Transverse colon (tissue), 4 donors: Measurements from ENCODE around the gene POLG. TPM values are rescaled to one million over a fixed set of nuclear protein-coding genes. Genes with fewer than 3 reads are reported as not detected.

Experiments
- DNase-seq: peaks from one replicate; pipeline ENCODE4 v3.0.0-alpha.2; 2019
- H3K27ac ChIP-seq, 4 donors: fragments of 200-600 bp; sonication (generic); 2 replicates each; pipeline ENCODE4 v1.5.1; 2016 to 2018; ENCODE audit warnings: inconsistent platforms in 4 of 4
- H3K27me3 ChIP-seq: fragments of 200-600 bp; sonication (generic); 2 replicates; pipeline ENCODE4 v1.5.1; 2017; ENCODE audit warnings: inconsistent platforms
- H3K36me3 ChIP-seq, 4 donors: fragments of 200-600 bp; sonication (generic); 2 replicates each; pipeline ENCODE4 v1.5.1; 2017 to 2019; ENCODE audit warnings: inconsistent platforms in 4 of 4
- H3K4me1 ChIP-seq, 4 donors: fragments of 200-600 bp; sonication (generic); 2 replicates each; pipeline ENCODE4 v1.5.1; 2017 to 2020; ENCODE audit warnings: inconsistent platforms in 4 of 4
- H3K4me3 ChIP-seq, 4 donors: fragments of 200-600 bp; sonication (generic); 1 replicate in 1 of 4; 2 replicates in 3 of 4; pipeline versions ENCODE4 v1.5.1 to v1.6.1; 2017 to 2019; ENCODE audit warnings: inconsistent platforms in 4 of 4
- H3K9me3 ChIP-seq, 2 donors: fragments of 200-600 bp; sonication (generic); 2 replicates each; pipeline ENCODE4 v1.5.1; 2017 to 2019; ENCODE audit warnings: inconsistent platforms in 2 of 2
- CTCF ChIP-seq, 5 experiments: fragments of 200-600 bp in 3 of 5; fragments of 450-650 bp in 2 of 5; sonication (generic) in 3 of 5; IDR thresholded peaks; 1 replicate in 2 of 5; 2 replicates in 3 of 5; pipeline ENCODE4 v1.5.1; 2016 to 2017; ENCODE audit warnings: antibody characterized with exemption in 5 of 5, inconsistent platforms in 3 of 5, mild to moderate bottlenecking in 2 of 5, moderate library complexity in 1 of 5
- EP300 ChIP-seq: sonication (generic); formaldehyde crosslinking; IDR thresholded peaks from one replicate; pipeline ENCODE4 v1.6.1; 2017; ENCODE audit warnings: antibody characterized with exemption, low read depth
- POLR2A ChIP-seq: fragments of 450-650 bp; IDR thresholded peaks from one replicate; pipeline ENCODE4 v1.6.1; 2016; ENCODE audit warnings: antibody characterized with exemption, mild to moderate bottlenecking, moderate library complexity
- POLR2AphosphoS5 ChIP-seq, 3 donors: sonication (generic); formaldehyde crosslinking; IDR thresholded peaks; one replicate each; pipeline ENCODE4 v1.6.1; 2016; ENCODE audit warnings: antibody characterized with exemption in 3 of 3
- WGBS, 2 donors: methylation state at CpG; one replicate each; pipeline ENCODE4 v1.1.5; 2018; ENCODE audit warnings: low coverage in 1 of 2; 5-methylcytosine and 5-hydroxymethylcytosine counted together
- in situ Hi-C, 4 donors: fragments of 200-750 bp; cut with MboI; loops; one replicate each; pipeline versions ENCODE4 v1.15.0 to v1.15.1; 2017; ENCODE audit warnings: low sequenced_read_pairs in 3 of 4, low pct_ligation_motif_present in 1 of 4, low pct_unique_long_range_greater_than_20kb in 1 of 4
- intact Hi-C: fragments of 100-400 bp; cut with DNase I; formaldehyde crosslinking; loops from one replicate; pipeline ENCODE4 v1.15.1; 2023; ENCODE audit warnings: low total_unique reads
- total RNA-seq, 4 donors: library from RNA; depleted of rRNA; stranded (reverse); fragments of >200 nt; gene quantifications; one replicate each; pipeline ENCODE4 v1.1.0, GENCODE V29; 2016

POLG gene
- total RNA-seq, 4 donors from 2014 or later = 64.5 to 204 (median 114) TPM

GRCh38 chr15:89317186-89317720 is 17.4 kb downstream of the POLG start:
- WGBS, 2 donors = 71% methylated on average over 4 of the region's 4 CpGs; no CpG with 5 or more reads in 1 of the 2 donors

DNA sequence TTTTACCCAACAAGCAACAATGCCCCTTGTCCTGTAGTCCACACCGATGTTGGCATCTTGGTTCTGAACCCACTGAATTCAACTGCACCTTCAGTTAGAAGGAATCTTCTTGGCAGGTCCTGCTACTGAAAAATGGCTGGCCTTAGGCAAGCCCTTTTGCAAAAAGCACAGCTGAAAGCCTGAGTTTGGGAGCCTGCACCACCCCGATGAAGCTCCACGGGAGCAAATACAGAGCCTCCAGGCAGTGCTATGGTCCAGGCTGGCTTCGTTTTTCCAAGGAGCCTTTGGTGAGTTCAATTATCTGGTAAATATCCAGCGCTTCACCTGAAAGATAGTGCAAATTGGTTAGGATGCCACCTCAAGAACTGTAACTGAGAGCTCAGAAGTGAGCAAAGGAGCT is 18.1 kb downstream of the POLG start:
- Histone ChIP-seq H3K9me3 (no peaks in the 10 kb centered on the region), H3K36me3 (peaks cover 0 to 58% (median 28%) of the 10 kb centered on the region in 4 donors), H3K4me3 (no peak overlapping the region), H3K4me1 (no peaks in the 10 kb centered on the region), H3K27me3 (no peaks in the 10 kb centered on the region), H3K27ac (no peak overlapping the region)
- DNase-seq = no peak
- TF ChIP-seq POLR2AphosphoS5 (IDR thresholded peaks at IDR 0.05) = no peak
- no peak for TF ChIP-seq POLR2A
- no peak for TF ChIP-seq EP300
- in situ Hi-C loops (no loop called here), intact Hi-C loops (no loop called here)
- WGBS, 2 donors = 85% methylated on average over 5 of the region's 5 CpGs; no CpG with 5 or more reads in 1 of the 2 donors

More at GRCh38 chr15:89317186-89317720, 17.4 kb downstream of the POLG start:
- Histone ChIP-seq H3K4me1 (no peaks in the 10 kb centered on the region), H3K27ac (no peak overlapping the region), H3K27me3 (no peaks in the 10 kb centered on the region), H3K4me3 (no peak overlapping the region), H3K36me3 (peaks cover 0 to 61% (median 30%) of the 10 kb centered on the region in 4 donors), H3K9me3 (no peaks in the 10 kb centered on the region)
- no peak for DNase-seq
- in situ Hi-C loops = no loop called here
- intact Hi-C loops = no loop called here
- no peak for TF ChIP-seq CTCF (IDR thresholded peaks at IDR 0.05)
- TF ChIP-seq POLR2A = no peak
- TF ChIP-seq POLR2AphosphoS5 (IDR thresholded peaks at IDR 0.05) = no peak
- TF ChIP-seq EP300 = no peak

DNA sequence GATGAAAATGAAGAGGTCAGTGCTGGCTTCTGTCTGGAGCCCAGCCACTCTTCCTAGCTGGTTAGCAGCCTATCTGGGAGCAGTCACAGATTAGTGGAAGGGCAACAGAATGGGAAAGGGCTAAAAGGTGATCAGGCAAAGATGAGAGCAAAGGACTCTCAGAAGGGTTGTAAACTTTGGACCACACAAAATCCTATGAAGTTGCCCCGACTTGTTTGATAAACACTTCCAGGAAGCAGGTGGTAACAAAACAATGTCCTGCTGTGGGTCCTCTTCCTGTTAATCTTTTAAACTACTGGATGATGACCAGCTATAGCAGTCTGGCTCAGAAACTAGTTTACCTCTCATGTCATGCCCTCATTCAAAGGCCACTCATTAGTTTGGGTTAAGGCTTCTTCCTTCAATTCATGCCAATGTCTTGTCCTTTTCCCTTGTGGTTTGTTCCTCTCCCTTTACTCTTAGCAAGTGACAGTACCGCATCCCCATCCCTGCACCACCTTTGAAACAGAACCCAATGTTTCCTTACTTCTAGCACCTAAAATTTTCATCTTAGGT is 19.2 kb downstream of the POLG start:
- no peak for DNase-seq
- peaks cover 0 to 51% (median 23%) of the 10 kb centered on the region in 4 donors for H3K36me3 ChIP-seq

DNA sequence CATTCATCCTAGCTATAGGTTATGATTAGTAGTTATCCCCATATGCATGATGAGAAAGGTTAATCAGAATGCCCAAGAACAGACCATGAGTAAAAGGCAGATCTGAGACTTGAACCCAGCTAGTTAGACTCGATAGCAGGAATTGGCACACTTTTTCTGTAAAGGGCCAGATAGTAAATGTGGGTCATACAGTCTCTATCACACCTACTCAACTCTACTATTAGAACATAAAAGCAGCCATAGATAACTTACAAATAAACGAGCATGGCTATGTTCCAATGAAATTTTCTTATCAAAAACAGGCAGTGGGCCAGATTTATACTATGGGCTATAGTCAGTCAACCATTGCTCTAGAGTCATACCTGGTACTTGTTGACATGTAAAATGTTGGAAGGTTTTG is 24.6 kb downstream of the POLG start:
- no peak overlapping the region for H3K27ac ChIP-seq
- TF ChIP-seq EP300 (no peak), POLR2AphosphoS5 (IDR thresholded peaks at IDR 0.05) (no peak), CTCF (IDR thresholded peaks at IDR 0.05) (no peak), POLR2A (no peak)
- DNase-seq = no peak
- intact Hi-C loops (no loop called here), in situ Hi-C loops (no loop called here)
- 48 to 60% methylated on average over 2 of the region's 2 CpGs for WGBS, 2 donors
- no peak overlapping the region for H3K4me3 ChIP-seq
- H3K9me3 ChIP-seq = no peaks in the 10 kb centered on the region
- peaks cover 0 to 2% (median 0%) of the 10 kb centered on the region in 4 donors for H3K36me3 ChIP-seq
- no peaks in the 10 kb centered on the region for H3K27me3 ChIP-seq
- H3K4me1 ChIP-seq = no peaks in the 10 kb centered on the region

More for the DNA sequence above, 19.2 kb downstream of the POLG start:
- no peak overlapping the region for H3K4me3 ChIP-seq
- 60 to 70% methylated on average over 2 of the region's 2 CpGs for WGBS, 2 donors
- in situ Hi-C loops = no loop called here
- H3K9me3 ChIP-seq = no peaks in the 10 kb centered on the region
- intact Hi-C loops = no loop called here
- no peaks in the 10 kb centered on the region for H3K4me1 ChIP-seq
- H3K27ac ChIP-seq = no peak overlapping the region
- TF ChIP-seq POLR2A (no peak), POLR2AphosphoS5 (IDR thresholded peaks at IDR 0.05) (no peak), CTCF (IDR thresholded peaks at IDR 0.05) (no peak), EP300 (no peak)
- H3K27me3 ChIP-seq = no peaks in the 10 kb centered on the region
